NCI-H1436 treated with DMSO at 0.1 percent for 48 hours (cell line): ENCODE measurements around the gene MRPS27.

Source experiments
- DNase-seq: peaks from one replicate; lab custom pipeline; 2025; lab: John Stamatoyannopoulos, UW

MRPS27 gene

DNA sequence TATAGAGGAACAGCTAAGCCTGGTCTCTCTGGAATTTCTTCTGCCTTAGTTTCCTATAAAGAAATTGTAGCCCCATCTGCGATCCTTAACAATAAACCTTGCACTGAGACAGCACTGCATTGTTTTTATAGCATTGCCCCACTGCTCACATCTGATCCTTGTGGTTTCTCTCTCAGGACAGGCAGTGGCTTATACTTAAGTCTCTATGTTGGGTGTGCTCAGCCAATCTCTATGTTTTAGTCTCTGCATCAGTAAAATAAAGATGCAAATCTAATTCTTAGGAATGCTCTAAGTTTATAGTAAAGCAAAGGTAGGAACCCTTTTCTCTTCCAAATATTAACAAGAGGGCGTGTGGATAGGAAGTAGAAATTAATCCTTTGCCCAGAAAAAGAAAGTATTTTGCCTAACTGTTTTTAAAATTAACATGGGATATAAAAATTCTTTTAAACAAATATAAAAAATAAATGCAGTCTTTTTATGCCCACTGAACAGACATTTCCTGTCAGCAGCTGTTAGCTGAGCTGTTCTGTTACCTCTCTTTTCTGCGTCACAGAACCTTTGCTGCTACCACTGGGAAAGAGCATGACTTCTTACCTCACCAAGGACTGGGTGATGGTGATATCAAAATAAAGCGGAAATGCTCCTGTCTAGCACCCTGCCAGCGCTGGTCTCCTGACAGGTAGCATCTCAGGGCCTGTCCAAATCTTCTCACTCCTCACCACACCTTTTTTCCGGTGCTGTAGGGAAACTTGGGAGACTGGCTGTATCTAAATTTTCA, 29.5 kb downstream of the MRPS27 start:
- no peak for DNase-seq

DNA sequence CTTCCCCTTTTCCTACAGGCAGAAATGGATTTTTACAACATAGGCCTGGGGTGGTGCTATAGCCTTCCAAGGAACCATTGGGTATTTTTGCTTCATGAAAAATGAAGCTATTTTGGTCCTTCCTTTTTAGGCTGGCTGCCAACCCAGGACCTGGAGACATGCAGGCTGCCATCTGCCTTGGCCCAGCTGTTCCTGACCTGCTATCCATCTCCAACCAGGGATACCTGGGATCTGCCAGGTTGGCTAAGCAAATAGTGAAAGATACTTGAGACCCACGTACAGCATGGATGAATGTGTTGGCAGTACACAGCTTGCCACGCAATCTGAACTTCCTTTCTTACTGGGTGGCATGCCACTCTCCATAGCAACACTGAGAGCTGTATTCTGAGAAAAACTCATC, 31.1 kb downstream of the MRPS27 start:
- no peak for DNase-seq

GRCh38 chr5:72286798-72287197, 33.2 kb downstream of the MRPS27 start:
- DNase-seq = no peak

DNA sequence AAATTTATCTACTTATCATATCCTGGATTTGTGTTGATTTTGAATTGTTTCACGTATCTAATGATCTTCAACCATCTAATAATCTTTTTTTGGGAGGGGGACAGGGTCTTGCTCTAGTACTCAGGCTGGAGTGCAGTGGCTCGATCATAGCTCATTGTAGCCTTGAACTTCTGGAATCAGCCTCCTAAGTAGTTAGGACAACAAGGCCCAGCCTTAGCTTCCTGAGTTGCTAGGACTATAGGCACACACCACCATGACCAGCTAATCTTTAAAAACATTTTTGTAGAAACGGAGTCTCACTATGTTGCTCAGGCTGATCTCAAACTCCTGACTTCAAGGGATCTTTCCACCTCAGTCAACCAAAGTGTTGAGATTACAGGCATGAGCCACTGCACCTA, 34.6 kb downstream of the MRPS27 start:
- no peak for DNase-seq

DNA sequence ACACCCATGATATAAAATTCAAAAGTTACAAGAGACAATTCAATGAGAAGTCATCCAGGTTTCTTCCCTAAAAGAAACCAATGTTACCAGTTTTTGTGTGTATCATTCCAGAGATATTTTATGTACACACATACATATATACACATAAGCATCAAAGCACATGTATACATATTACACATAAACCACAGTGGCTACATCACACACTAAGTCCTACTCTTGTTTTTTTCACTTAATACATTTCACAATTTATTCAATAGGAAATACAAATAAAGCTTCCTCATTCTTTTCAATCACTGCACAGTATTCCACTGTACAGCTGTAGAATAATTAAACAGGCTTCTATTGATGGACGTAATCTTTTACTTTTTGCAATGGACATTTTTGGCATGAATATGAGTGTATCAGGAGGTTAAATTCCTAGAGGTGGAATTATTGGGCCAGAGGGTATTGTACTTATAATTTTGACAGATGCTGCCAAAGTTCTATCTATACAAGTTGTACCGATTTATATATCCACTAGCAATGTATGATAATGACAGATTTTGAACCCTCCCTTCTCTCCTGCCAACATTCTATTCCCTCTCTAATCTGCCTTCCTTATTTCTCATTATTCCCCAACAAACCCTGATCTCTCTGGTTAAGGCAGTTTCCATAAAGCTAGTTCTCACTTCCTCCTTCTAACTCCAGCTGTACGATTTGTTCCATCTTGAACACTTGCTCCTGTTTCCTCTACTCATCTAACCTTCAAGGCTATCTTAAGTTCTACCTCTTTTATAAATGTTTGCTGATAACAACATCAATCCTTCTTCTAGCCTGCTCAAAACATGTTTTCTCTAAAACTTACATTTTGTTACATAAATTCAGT, 35.2 kb downstream of the MRPS27 start:
- no peak for DNase-seq

GRCh38 chr5:72283358-72283757, 36.7 kb downstream of the MRPS27 start:
- DNase-seq = no peak

DNA sequence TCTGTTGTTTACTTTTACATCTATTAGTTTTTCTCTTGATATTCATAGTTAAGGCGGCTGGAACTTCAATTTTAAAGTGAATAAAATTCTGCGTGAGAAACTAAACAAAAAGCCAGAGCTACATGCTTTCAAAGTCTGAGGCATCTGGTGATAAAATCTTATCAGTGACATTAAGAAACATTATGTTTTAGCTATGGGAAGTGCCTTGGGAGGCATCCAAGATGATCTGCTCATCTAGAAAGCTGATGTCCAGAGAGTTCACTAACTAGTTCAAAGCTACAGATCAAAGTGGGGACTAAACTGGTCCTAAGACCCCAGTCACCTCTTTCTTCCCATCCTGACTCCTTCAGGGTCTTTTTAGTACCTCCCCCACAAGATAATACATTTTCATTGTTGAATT, 37.2 kb downstream of the MRPS27 start:
- no peak for DNase-seq

- no peak for DNase-seq
These were observed 38.1 kb downstream of the MRPS27 start for GRCh38 chr5:72281764-72282499.

- DNase-seq = no peak
These were observed 38.6 kb downstream of the MRPS27 start for GRCh38 chr5:72281430-72281763.

- DNase-seq = no peak
These were observed 39.4 kb downstream of the MRPS27 start for GRCh38 chr5:72280581-72281069.

DNA sequence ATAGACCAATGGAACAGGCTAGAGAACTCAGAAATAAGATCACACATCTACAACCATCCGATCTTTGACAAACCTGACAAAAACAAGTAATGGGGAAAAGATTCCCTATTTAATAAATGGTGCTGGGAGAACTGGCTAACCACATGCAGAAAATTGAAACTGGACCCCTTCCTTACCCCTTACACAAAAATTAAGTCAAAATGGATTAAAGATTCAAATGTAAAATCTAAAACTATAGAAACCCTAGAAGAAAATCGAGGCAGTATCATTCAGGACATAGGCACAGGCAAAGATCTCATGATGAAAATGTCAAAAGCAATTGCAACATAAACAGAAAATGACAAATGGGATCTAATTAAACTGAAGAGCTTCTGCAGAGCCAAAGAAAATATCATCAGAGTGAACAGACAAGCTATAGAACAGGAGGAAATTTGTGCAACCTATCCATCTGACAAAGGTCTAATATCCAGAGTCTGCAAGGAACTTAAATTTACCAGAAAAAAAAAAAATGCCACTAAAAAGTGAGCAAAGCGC, 43.8 kb downstream of the MRPS27 start:
- no peak for DNase-seq

- DNase-seq = no peak
These were observed 46.5 kb downstream of the MRPS27 start for GRCh38 chr5:72273547-72273946.

DNA sequence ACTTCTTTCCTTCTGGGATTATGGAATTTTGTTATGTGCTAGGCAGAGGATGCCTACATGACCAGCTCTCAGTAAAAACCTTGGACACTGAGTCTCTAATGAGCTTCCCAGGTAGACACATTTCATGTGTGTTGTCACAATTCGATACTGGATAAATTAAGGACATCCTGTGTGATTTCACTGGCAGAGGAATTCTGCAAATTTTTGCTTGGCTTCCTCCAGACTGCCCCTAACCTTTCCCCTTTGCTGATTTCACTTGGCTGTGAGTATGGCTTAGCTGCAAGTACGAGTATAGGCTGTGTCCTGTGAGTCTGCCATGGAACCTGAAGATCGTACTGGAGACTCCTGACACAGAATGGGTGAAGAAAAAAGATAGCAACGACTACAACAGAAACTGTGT, 47.6 kb downstream of the MRPS27 start:
- DNase-seq = no peak

GRCh38 chr5:72271702-72272101, 48.3 kb downstream of the MRPS27 start:
- no peak for DNase-seq

- no peak for DNase-seq
These were observed 50.0 kb downstream of the MRPS27 start for GRCh38 chr5:72270037-72270436.

- no peak for DNase-seq
These were observed 50.6 kb downstream of the MRPS27 start for GRCh38 chr5:72269411-72269780.

GRCh38 chr5:72268753-72269410, 51.2 kb downstream of the MRPS27 start:
- DNase-seq = no peak

DNA sequence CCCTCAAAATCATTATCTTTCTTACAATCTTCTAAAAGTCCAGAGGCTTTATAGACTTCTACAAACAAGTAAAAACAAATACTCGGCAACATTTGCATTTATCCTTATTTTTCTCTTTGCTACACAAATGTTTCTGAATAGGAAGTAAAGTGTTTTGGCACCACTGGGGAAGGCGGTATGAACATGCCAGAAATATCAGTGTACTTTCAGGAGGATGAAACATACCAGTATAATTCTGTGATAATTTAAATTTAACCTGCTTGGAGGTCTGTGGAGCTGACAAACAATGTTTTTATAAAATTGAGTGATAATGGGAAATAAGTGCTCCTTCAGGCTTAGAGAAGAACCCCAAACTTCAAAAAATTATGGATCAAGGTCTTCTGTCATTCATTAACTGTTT, 51.8 kb downstream of the MRPS27 start:
- no peak for DNase-seq

- DNase-seq = no peak
These were observed 52.4 kb downstream of the MRPS27 start for GRCh38 chr5:72267685-72268084.

DNA sequence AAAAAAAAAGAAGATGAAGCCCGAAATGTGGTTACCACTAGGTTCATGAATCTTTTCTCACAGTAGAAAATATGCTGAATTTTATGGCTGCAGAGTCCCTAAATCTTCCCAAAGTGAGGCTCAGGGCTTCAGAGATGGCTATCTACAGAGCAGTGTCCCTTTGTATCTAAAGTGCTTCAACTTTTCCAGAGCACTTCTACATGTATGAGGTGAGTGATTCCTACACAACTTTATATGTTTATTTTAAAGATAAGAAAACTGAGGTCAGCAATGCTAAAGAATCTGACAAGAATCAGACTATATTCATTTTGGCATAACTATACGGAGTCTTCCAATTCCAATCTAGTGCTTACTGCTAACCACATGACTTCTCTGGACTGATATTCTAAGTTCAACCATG, 53.2 kb downstream of the MRPS27 start:
- no peak for DNase-seq

DNA sequence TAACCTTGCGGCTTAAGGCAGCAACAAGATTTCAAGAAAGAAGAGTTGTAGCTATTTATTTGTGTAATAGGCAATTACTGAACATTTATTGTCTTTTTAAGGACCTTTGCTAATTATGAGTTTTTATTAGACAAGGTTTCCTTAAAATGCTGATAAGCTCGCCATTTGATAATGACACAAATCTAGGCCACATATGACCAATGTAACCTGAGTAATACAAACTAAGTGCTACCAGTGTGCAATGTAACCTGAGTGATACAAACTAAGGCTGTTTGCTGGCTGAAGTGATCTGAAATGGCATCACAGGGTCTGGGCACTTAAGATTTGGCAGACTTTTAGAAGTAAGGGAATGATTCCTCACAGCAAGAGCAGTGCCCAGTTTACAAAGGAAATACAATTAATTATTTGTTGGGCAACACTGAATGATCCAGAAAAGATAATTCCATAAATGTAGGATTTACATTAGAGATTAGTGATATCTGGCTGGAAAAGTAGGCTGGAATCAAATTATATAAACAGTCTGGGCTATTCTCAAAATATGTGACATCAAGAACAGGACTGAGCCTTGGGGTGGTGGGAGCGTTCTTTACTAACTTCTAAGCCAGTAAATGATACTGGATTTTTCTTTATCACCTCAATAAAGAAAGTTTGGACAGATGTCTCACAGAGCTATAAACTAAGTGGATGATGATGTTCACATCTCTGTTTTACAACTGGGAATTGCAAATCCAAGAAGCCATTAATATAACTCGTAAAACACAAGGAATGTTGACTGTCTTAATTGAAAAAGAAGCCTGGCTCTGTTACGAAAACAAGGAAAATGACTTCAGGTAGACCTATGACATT, 54.8 kb downstream of the MRPS27 start:
- DNase-seq = no peak
